Stimulated activated CD8-positive, alpha-beta memory T cell treated with anti-CD3 and anti-CD28 coated beads, Interleukin-4, amount 100 ng/mL, for 4 hours (primary cell): ENCODE data around the gene UBQLN4.

Experiments
- DNase-seq, 2 donors: peaks; one replicate each; pipeline ENCODE4 v3.0.0-alpha.2; 2020; ENCODE audit warnings: low read depth in 2 of 2, low spot score in 1 of 2

UBQLN4 gene

DNA sequence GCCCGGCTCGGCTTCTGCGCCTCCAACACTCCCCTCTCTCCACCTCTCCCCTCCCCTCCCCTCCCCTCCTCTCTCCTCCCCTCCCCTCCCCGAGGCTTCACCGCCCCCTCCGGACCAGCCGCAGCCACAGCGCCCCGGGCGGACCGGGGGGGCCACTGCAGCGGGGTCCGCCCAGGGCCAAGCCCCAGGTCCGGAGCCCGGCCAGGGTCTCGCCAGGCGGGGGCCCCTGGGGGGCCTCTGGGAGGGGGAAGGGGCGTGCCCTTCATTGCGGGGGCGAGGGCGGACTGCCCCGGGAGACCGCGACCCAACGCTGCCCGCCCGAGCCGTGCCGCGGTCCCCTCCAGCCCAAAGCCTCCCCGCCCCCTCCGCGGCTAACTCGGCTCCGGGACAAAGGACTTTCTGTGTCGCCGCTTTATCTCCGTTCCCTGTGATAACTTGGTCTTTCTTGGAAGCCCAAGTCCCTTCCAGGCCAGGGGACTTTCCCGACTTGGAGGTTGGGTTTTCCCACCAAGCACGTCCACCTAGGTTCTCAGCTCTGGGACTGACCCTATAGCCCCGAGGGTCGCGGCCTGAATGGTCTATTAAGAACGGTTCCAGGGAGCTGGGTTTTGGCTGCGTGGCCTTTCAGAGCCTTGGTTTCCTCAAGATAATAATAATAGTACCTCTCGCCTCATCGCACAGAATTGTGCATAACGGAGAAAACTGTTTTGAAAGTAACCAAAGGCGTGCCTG is at the start of gene UBQLN4:
Gene UBQLN4, minus strand, starts transcription at position 31 of the 732 bp plus-strand sequence. CDS start 97 bp downstream, outside the sequence.
- DNase-seq = peak; percentile 52 to 76

DNA sequence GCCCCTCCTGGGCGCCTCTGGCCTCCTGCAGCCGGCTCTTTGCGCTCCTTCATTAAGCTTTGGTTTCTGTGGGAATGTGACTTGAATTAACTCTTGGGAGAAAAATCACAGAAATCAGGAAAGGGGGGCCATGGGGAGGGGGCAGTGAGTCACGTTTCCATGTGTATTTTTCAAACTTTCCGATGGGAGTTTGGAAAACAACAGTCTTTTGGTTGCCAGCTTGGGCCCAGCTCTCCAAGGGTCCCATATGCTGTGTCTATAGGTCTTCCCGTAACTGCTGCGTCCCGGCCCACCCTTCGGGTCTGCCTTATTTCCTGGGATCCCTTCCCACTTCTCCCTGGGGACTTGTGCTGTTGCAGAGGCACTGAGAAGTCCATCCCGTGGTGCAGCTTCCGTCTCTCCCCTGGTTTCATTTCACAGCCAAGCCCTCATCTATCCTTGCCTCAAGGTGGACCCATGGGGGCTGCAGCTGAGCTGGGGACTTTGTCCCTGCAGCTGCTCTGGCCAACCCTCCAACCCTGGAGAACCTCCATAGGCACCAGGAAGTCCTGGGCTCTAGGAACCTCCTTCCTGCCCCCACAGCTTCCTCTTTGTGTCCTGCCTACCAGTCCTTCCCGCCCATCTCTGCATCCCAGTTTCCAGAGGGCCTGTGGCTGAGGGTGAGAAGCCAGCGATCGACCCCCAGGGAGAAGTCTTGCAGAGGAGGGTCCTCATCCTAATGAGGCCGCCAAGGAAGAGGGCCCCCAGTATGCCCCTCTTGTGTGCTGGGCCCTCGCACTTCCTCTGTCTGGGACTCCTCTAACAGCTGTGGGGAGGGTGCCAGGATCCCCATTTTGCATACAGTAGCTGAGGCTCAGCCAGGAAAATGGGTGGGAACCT is 49.3 kb upstream of the UBQLN4 start:
- DNase-seq = no peak

DNA sequence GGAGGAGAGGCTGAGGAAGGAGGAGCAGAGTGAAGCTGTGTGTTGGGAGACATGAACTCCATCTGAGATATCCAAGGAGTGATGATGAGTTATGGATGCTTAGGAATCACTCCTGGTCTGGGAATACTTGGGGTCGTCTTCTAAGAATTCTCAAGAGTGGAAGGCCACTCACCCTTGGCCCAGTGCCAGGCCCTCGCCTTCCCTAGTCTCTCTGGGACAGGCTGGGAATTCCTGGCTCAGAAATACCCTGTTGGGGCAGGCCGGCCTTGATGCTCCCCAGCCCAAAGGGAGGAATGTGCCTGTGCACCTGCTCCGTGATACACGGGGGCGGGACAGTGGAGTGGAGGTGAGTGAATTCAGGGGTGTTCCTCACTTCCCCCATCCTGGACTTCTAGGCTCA is 48.3 kb upstream of the UBQLN4 start:
- DNase-seq = no peak

DNA sequence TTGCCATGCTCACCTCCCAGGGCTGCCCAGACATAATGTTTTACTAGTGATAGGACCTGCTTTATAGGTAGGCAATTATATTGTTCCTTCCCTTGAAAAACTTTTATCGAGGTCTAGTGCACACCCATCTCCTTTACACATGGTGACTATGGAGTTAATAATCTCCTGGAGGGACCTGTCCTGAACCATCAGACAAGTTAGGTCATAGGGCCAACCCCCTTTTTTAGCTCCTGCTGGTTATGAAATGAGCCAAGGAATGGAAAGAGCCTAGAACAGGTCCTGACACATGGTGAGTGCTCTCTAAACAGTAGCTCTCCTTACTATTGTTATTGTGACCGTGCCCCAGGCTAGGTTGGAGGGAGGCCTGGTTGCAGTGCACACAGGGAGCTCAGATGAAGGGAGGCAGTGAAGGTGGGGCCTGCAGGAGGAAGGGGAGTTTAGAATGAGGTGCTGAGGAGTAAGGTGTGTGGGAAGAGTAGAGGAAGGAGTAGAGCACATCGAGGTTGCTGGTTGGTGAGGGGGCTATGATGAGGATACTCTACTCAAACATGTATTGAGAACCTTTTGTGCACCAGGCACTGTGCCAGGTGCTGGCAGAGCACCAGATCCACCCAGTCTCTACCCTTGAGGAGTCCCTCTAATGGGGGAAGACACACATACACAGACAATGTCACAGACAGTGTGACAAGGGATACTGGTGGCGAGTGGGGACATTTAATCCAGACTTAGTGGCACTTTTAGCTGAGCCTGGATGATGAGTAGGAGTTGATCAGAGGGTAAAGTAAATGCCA is 46.8 kb upstream of the UBQLN4 start:
- DNase-seq = no peak

DNA sequence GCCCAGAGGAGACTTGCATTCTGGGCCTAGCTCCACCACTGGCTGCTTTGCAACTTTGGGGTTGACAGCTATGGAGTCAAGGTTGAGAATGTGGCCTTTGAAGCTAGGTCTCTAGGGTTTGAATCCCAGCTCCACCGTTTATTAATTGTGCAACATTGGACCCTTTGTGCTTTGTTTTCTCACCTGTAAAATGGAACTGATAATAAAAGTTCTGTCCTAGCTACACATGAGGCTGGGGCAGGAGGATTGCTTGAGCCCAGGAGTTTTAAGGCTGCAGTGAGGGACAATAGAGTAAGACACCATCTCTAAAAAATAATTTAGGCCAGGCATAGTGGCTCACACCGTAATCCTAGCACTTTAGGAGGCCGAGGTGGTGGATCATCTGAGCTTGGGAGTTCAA is 45.7 kb upstream of the UBQLN4 start:
- no peak for DNase-seq

DNA sequence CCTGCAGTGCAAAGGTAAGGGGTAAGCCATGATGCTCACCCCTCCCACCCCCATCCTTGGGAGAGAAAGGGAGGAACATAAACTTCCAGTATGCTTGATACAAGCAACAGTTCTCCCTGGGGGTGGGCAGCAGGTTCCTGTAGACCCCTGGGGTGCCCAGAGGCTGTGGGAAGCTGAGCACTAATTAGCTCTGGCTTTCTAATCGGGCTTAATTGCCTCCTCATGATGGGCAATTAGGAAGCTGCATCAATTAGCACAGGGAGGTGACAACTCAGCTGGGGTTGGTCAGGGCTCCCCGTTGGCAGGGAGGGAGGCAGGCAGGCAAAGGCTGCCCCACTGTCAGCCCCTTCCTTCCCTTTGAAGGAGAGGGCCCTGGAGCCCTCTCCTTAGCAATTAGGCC is 45.2 kb upstream of the UBQLN4 start:
- no peak for DNase-seq

DNA sequence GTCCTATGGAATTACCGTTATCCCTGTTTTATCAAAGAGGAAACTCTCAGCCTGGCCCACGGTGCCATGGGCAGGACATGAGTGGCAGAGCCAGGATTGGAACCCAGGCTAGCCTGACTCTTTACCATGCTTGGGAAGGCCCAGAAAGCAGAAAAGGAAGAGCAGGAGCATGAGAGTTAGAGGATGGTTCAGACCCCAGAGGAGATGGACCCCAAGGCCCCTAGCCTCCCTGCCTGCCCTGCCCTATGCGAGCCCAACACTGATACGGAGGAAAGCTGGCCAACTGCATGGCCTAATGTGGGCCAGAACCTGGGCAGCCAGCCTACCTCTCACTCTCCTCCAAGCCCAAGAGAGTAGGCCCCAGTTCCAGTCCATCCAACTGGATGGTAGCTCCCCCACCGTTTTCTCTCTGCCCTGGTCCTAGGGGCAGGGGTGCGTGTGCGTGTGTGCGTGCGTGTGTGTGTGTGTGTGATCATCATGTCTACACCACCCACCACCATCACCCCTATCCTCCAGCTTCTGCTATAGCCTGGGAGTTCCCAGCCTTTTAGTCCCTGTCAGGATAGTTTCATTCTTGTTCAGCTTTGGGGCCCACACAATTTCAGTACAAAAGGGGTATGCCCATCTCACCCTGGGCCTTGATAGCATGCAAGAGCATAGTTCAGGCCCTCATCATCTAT is 44.0 kb upstream of the UBQLN4 start:
- DNase-seq = no peak

DNA sequence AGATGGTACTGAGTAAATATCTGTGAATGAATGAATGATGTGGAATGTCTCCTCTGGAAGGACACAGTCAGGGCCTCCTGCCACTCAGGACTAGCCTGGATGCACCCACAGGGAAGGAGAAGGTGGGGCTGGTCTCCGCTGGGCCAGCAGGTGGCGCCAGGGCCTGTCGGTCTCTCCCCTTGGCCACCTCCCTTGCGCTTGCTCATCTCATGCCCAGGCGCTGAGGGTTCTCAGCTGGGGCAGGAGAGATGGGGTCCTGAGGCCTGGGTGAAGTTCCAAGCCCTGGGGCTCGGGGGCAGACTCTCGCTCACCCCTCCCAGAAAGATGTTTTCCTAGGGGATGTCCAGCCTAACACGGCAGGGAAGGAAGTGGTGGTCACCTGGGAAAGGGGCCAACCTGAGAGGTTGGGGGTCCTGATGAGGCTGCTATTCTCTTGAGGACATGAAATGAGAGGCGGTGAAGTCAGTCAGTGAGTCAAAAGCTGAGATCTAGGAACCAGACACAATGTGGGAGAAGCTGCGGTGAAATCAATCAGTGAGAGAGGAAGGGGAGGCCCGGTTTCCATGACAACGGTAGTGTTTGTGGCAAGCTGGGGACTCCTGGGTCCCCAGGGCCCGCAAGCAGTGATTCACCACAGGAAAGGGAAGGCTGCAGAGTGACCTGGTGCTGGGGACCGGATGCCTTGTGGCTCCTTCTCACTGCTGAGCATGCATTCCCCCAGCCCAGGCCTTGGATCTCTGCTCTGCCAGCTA is 43.2 kb upstream of the UBQLN4 start:
- DNase-seq = peak; percentile 62 to 84

DNA sequence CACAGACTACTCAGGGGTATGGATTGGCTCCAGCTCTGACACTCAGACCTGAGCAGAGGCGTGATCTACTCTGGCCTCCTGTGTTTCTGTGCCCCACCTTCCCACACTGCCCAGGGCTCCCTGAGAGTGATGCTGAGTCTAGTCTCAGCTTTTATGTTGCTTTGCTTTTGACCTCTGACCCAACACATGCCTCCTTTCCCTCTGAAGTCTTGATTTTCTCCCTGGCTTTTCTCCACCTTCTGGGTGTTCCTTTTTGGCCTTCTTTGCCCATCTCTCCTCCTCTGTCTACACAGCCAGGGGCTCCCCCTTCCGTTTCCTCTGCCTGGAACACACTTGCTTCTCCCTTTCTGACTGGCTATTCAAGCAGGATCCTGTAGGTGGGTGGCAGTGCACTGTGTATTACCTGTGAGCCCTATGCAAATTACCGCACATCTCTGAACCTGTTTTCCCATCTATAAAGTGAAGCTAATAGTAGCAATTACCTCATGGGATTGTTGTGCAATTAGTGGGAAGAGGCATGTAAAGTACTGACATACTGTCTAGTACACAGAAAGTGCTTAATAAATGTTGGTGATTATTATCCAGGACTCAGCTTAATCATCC is 42.4 kb upstream of the UBQLN4 start:
- no peak for DNase-seq

DNA sequence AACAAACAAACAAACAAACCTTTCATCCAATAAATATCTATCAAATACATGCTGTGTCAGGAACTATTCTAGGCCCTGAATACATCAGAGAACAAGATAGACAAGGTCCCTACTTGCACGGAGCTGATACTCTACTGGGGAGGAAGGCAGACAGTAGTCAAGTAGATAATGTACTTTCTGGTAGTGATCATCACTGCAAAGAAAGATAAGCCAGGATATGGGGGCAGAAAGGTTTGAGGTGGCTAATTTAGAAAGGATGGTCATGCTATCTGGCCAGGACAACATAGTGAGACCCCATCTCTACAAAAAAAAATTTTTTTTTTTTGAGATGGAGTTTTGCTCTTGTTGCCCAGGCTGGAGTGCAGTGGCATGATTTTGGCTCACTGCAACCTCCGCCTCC is 38.0 kb upstream of the UBQLN4 start:
- DNase-seq = no peak

DNA sequence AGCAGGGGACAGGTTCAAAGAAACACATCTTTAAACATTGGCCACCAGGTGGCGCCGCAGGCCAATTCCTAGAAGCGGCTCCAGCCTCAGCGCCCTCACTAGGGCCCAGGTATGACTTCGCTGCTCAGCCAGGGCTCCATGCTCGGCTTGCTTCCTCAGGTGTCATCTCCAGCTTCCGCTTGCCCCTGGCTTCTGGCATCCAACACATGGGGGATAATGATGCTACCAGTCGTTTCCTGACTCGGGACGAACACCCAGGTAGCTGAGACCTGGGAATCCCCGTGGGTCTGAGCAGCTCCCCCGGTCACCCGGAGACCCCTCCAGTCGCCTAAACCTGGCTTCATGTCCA is 37.2 kb upstream of the UBQLN4 start:
- DNase-seq = peak; percentile 69 to 88

DNA sequence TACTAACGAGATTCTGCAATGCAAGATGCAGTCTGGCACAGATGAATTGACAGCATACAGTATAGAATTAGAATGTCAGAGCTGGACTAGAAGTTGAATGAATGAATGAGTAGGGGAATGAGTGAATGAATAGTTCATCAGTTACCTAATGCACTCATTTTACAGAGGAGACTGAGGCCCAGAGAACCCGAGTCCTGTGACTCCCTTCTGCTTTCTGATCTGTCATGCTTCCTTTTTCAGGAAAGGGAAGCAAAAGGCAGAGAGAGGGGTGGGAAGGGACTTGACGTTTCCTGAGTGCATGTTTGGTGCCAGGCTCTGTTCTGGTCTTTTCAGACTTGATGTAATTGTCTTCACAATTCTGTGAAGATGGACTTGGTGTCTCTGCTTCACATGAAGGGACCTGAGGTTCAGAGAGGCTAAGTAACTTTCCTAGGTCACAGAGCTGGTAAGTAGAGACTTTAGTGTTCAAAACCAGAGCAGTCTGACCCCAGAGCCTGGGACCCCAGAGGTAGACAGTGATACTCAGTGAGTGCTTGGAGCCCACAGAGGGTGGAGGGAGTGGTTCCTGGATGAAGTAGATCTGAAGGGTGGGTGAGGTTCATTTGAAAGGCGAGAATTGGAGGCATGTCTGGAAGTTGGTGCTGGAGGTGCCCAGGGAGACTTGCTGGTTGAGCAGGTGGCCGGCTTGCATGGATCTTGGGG is 36.7 kb upstream of the UBQLN4 start:
- no peak for DNase-seq

DNA sequence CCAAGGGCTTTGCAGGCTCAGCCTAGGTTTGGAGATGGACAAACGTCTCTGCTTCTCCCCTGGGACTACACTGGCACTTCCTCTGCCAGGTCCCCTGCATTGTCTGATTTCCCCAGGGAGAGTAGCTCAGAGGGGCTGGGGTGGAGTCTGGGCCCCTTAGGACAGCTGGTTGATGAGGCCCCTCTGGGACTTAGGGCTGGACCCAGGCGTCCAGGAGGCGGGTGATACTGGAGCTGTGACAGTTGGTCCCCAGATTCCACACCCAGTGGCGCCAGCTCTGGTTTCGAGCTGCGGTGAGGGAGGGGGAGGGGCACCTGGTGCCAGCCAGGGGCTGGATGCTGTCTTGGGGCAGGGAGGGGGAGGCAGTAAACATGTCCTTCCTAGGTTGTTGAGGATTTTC is 36.1 kb upstream of the UBQLN4 start:
- no peak for DNase-seq

DNA sequence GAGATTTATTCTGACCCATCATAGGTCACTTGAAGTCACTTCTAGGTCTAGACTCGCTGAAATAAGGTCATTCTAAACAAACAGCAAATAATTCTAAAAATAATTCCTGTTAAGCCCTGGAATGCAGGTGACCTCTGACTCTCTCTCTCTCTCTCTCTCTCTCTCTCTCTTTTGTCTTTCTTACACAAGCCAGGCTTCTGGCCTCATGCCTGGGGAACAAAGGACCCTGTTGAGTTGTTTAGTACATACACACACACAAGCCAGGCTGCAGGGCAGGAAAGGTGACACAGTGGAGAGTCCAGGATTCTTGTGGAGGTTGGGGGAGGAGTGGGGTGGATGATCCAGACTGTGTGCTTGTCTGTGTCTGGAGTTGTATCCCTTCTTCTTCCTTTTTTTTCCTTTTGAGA is 32.7 kb upstream of the UBQLN4 start:
- DNase-seq = no peak

DNA sequence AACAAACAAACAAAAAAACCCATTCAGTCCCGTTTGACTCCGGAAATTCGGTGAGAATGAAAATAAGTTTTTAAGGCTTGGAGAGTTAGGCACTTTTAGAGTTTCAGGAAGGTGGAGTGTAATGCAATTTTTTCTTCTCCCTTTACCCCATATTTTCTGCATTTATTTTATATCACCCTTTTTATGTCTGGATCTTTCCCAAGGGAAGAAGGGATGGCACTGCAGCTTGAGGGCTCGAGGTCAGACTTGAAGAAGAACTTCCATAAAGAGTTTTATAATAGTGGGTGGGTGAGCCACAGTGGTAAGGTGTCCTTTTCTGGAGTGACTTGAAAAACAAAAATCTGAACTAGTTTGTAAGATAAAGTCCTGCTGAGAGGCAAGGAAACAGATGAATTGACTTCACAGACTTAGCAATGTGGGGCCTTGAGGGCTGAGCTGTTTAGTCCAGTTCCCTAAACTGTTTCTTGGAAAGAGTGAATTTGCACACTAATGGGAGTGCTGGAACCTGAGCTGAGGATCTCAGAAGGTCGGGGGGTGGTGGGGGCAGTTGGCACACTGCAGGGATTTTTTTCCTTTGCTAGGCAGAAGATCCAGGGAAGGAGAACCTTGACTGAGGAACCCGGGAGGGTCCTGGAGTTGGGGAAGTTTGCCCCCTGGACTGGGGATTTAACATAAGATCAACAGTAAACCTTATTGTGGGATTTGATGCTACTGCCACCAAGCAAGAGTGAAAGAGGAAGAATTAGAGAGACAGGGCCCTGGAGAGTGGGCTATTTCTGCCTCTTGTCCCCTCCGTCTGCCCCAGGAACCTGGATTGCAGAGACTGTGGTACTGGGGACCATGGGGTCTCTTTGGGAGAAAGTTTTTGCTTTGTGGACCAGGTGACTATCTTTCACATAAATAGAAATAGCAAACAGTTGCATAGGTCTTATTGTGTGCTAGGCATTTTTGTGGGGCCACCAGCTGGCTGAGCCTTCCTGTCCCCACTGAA is 30.5 kb upstream of the UBQLN4 start:
- DNase-seq = no peak

DNA sequence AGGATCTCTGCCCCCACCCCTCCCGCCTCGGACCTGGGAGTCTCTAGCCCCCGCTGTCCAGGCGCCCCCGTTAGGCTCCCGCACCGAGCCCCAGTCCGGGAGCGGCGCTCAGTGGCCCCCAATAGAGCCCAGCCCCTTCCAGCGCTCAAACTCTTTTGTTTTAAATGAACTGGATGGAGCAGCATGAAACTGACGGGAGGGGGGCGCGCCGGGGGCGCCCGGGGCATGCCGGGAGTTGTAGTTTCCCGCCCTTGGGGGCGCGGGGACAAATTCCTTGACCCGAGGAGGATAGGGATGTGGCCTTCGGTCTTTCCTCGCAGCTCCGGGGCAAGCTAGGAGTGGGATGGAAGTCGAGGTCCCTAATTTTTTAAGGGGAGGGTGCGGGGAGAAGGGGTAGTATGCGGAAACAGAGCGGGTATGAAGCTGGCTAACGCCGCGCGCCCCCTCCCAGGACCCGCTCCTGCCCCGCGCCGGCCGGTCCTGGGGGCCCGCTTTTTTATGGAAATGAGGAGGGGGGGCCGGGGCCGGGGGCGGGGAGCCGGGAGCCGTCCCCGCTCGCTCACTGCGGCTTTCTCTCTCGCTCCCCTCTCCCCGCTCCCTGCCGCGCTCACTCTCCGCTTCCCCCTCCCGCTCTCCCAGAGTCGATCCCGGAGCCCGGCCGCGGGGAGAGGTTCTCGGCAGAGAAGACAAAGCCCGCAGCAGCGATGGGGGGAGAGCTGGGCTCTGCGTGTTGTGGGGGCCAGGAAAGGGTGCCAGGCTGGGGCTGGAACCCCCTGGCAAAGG is 28.9 kb upstream of the UBQLN4 start, which contains the start of gene MEX3A:
Gene MEX3A, minus strand, starts transcription at position 157 of the 783 bp plus-strand sequence. CDS start 467 bp downstream, outside the sequence.
- DNase-seq = peak in 1 of 2 donors; percentile 35

DNA sequence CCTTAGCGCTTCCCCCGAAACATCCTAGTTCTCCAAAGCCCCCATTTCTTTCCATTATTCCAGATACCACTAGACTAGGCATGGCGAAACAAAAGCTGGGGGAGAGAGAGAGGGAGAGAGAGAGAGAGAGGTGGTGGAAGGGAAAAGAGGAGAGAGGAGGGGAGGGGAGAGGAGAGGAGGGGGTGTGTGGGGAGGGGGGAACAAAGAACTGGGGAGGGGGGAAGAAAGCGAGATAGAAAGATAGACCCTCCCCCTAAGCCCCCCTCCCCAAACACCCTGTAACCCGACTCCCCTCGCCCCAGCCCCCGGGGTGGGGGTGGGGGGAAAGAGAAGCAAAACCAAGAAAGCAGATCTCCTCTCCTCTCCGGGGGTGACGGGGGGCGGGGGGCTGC is 28.3 kb upstream of the UBQLN4 start:
- no peak for DNase-seq
